HepG2 (cell line): Measurements from ENCODE around the gene ATP12A. TPM values are rescaled to one million over a fixed set of nuclear protein-coding genes. Genes with fewer than 3 reads are reported as not detected.

Source experiments
- ATAC-seq: fragments of 200-7000 bp; cut with Tn5 transposase; 3 replicates; pipeline ENCODE4 v1.9.1; 2020; ENCODE audit warnings: mild to moderate bottlenecking, moderate library complexity
- BruUV-seq: library from RNA; stranded (reverse); fragments of 400-500 nt; replicated peaks from 2 replicates; lab custom pipeline; 2021; lab: Mats Ljungman, UMichigan
- CTCF ChIA-PET: fragments of 300-600 bp; formaldehyde crosslinking; extraction: SDS; loops from one replicate; lab custom pipeline; 2021; ENCODE audit warnings: low total read pairs, inconsistent platforms, low intra/inter-chr PET ratio; lab: Yijun Ruan, JAX
- POLR2A ChIA-PET: fragments of 350-600 bp; sonication (Branson Sonifier 250); formaldehyde crosslinking; loops from one replicate; lab custom pipeline; 2020; ENCODE audit warnings: antibody characterized with exemption, inconsistent platforms; lab: Yijun Ruan, JAX
- DNase-seq: peaks from one replicate; pipeline ENCODE4 v3.0.0-alpha.2; 2015; ENCODE audit warnings: low spot score
- FAIRE-seq: peaks from 3 replicates; lab custom pipeline; 2011; peaks lifted over from hg19 to GRCh38; lab: Jason Lieb, UNC
- H2AFZ ChIP-seq: one replicate; pipeline ENCODE4 v1.6.1; 2011; ENCODE audit warnings: low read length, inconsistent platforms
- H3K27ac ChIP-seq: fragments of 300-600 bp; 3 replicates; pipeline ENCODE4 v1.8.0; 2011; ENCODE audit warnings: mixed run types, mild to moderate bottlenecking, mixed read lengths, low read length, inconsistent platforms; ENCODE audit not compliant: insufficient read depth; ENCODE audit errors: extremely low read length
- H3K27me3 ChIP-seq, 2 experiments: fragments of 200-600 bp in 1 of 2; 2 replicates in 1 of 2; 3 replicates in 1 of 2; pipeline versions ENCODE4 v1.6.0 to v1.8.0; 2011; ENCODE audit warnings: low read length in 2 of 2, mild to moderate bottlenecking in 2 of 2, moderate library complexity in 2 of 2, inconsistent platforms in 1 of 2; ENCODE audit not compliant: insufficient read depth in 2 of 2, control insufficient read depth in 1 of 2
- H3K36me3 ChIP-seq, 2 experiments: fragments of 200-600 bp in 1 of 2; replicated peaks in 1 of 2; 2 replicates in 1 of 2; 3 replicates in 1 of 2; pipeline versions ENCODE4 v1.5.1 to v1.8.0; 2011; ENCODE audit warnings: low read length in 2 of 2, inconsistent platforms in 1 of 2; ENCODE audit not compliant: insufficient read depth in 2 of 2, control insufficient read depth in 1 of 2
- H3K4me1 ChIP-seq: 2 replicates; pipeline ENCODE4 v1.5.1; 2012; ENCODE audit warnings: low read length, inconsistent platforms; ENCODE audit not compliant: insufficient read depth
- H3K4me2 ChIP-seq: 2 replicates; pipeline ENCODE4 v1.6.0; 2011; ENCODE audit warnings: low read depth, low read length, inconsistent platforms
- H3K4me3 ChIP-seq, 3 experiments: fragments of 200-600 bp in 1 of 3; sonication (generic), shearing (Covaris generic) in 1 of 3; replicated peaks in 1 of 3; 2 replicates each; pipeline ENCODE4 v1.5.1; 2011 to 2016; ENCODE audit warnings: low read length in 3 of 3, inconsistent platforms in 2 of 3, low read depth in 2 of 3, mild to moderate bottlenecking in 2 of 3, control low read depth in 1 of 3, mixed read lengths in 1 of 3; ENCODE audit not compliant: insufficient read depth in 1 of 3
- H3K79me2 ChIP-seq: one replicate; pipeline ENCODE4 v1.6.1; 2011; ENCODE audit warnings: low read length, inconsistent platforms; ENCODE audit not compliant: insufficient read depth
- H3K9ac ChIP-seq: 2 replicates; pipeline ENCODE4 v1.6.0; 2011; ENCODE audit warnings: mild to moderate bottlenecking, low read depth, low read length, inconsistent platforms; ENCODE audit not compliant: insufficient read depth
- H3K9me3 ChIP-seq: 2 replicates; pipeline ENCODE4 v1.5.1; 2012; ENCODE audit warnings: mild to moderate bottlenecking, low read length
- H4K20me1 ChIP-seq: 2 replicates; pipeline ENCODE4 v1.6.0; 2011; ENCODE audit warnings: inconsistent platforms, mild to moderate bottlenecking, low read length, moderate library complexity; ENCODE audit not compliant: insufficient read depth
- GMEB2 ChIP-seq: IDR thresholded peaks from 2 replicates; pipeline ENCODE4 v1.6.1; 2016; ENCODE audit warnings: missing biosample characterization, missing genetic modification reagents, low read depth
- NR2F2 ChIP-seq: IDR thresholded peaks from 2 replicates; pipeline ENCODE4 v1.6.1; 2012; ENCODE audit warnings: low read depth, inconsistent platforms, borderline replicate concordance
- ZGPAT ChIP-seq: IDR thresholded peaks from 2 replicates; pipeline ENCODE4 v1.6.1; 2016; ENCODE audit warnings: mild to moderate bottlenecking
- ZIK1 ChIP-seq: sonication (generic); formaldehyde crosslinking; IDR thresholded peaks from 2 replicates; pipeline ENCODE4 v1.5.0; 2020; ENCODE audit warnings: mild to moderate bottlenecking, low read depth, missing genetic modification reagents, borderline replicate concordance
- WGBS: methylation state at CpG from one replicate; pipeline ENCODE4 v1.1.6; 2017; ENCODE audit warnings: low lambda C conversion rate; 5-methylcytosine and 5-hydroxymethylcytosine counted together
- in situ Hi-C: cut with HindIII; loops from 2 replicates; pipeline ENCODE4 v1.10.0; 2017; ENCODE audit warnings: low pct_unique_long_range_greater_than_20kb; ENCODE audit not compliant: extremely low pct_ligation_motif_present
- intact Hi-C: fragments of 100-400 bp; cut with micrococcal nuclease; formaldehyde crosslinking; loops from one replicate; pipeline ENCODE4 v1.10.0; 2022; ENCODE audit not compliant: unreplicated experiment
- polyA plus RNA-seq, 8 experiments: library from polyadenylated mRNA; depleted of rRNA in 3 of 8; stranded (reverse) in 7 of 8; unstranded in 1 of 8; fragments of >200 nt; fragmentation: Illumina TruSeq in 4 of 8; extraction: Trizol in 4 of 8; gene quantifications; 2 replicates each; pipeline versions ENCODE4 v1.2.1 to v1.2.3, GENCODE V29; 2011 to 2016; ENCODE audit warnings: low read depth in 4 of 8, missing spikeins in 1 of 8, mixed read lengths in 1 of 8; ENCODE audit not compliant: insufficient read depth in 1 of 8
- total RNA-seq, 5 experiments: library from RNA; depleted of rRNA; stranded (reverse); fragments of >200 nt; fragmentation: Illumina TruSeq; extraction: Trizol; gene quantifications; 2 replicates each; pipeline ENCODE4 v1.2.3, GENCODE V29; 2016; ENCODE audit warnings: low read depth in 1 of 5

Gene ATP12A
- total and polyA plus RNA-seq, 2 of the 13 experiments (the other 11 are each of a cell fraction or from before 2014, with no cell fraction given), result not detected

GRCh38 chr13:24718192-24718965 is 38.2 kb downstream of the ATP12A start:
- FAIRE-seq (no peak), DNase-seq (no peak), ATAC-seq (no peak)
- Histone ChIP-seq H3K4me2 (no peak overlapping the region), H3K9ac (no peak overlapping the region), H3K9me3 (no peaks in the 10 kb centered on the region), H3K4me1 (no peaks in the 10 kb centered on the region), H2AFZ (no peak overlapping the region), H3K79me2 (no peaks in the 10 kb centered on the region), H3K27ac (no peak overlapping the region), H4K20me1 (no peaks in the 10 kb centered on the region), H3K4me3 (no peak overlapping the region), H3K27me3 (peaks cover 3 to 19% of the 10 kb centered on the region in 2 experiments; a peak in 3 of 5 replicates), H3K36me3 (no peaks in the 10 kb centered on the region)
- intact Hi-C loops, result no loop called here
- BruUV-seq, result no TSS peak
- 33% methylated on average over 20 of the region's 40 CpGs for WGBS
- ChIA-PET CTCF (no interaction called here), POLR2A (no interaction called here)
- no peak for TF ChIP-seq GMEB2 (CRISPR knock-in tag)
- TF ChIP-seq ZIK1 (CRISPR knock-in tag), result no peak
- no peak for TF ChIP-seq ZGPAT (CRISPR knock-in tag)
- TF ChIP-seq NR2F2, result no peak
- in situ Hi-C loops, result no loop called here
